Epithelial cell of esophagus (primary cell): ENCODE data around the gene P2RY6.

Source experiments
- DNase-seq: peaks from one replicate; pipeline ENCODE4 v3.0.0; 2010; ENCODE audit warnings: low read depth
- H3K4me3 ChIP-seq: 2 replicates; pipeline ENCODE4 v1.5.1; 2011; ENCODE audit warnings: mild to moderate bottlenecking, low read length, control low read depth
- CTCF ChIP-seq: IDR thresholded peaks from 2 replicates; pipeline ENCODE4 v1.5.1; 2011; ENCODE audit warnings: low read depth, mild to moderate bottlenecking, low read length, control low read depth, inconsistent platforms; ENCODE audit not compliant: insufficient read depth; ENCODE audit errors: missing control alignments

P2RY6 gene

GRCh38 chr11:73330569-73331093, 58.5 kb downstream of the P2RY6 start:
- H3K4me3 ChIP-seq, result no peak overlapping the region
- no peak for DNase-seq
- TF ChIP-seq CTCF, result peak; percentile 22

GRCh38 chr11:73331138-73331916, 59.2 kb downstream of the P2RY6 start:
- no peak overlapping the region for H3K4me3 ChIP-seq
- DNase-seq, result no peak
- TF ChIP-seq CTCF, result no peak

- no peak overlapping the region for H3K4me3 ChIP-seq
- no peak for TF ChIP-seq CTCF
- no peak for DNase-seq
These were observed 61.0 kb downstream of the P2RY6 start for GRCh38 chr11:73333173-73333572.

GRCh38 chr11:73333640-73334383, 61.7 kb downstream of the P2RY6 start:
- no peak for DNase-seq
- no peak overlapping the region for H3K4me3 ChIP-seq
- no peak for TF ChIP-seq CTCF

- no peak for TF ChIP-seq CTCF
- DNase-seq, result peak; percentile 56
- no peak overlapping the region for H3K4me3 ChIP-seq
These were observed 62.5 kb downstream of the P2RY6 start for GRCh38 chr11:73334384-73335203.

- TF ChIP-seq CTCF, result peak; percentile 98
- peak; percentile 70 for DNase-seq
- no peak overlapping the region for H3K4me3 ChIP-seq
These were observed 63.2 kb downstream of the P2RY6 start for GRCh38 chr11:73335204-73335923.
